ENCODE data around the gene PTX4.

The PTX4 gene

DNA sequence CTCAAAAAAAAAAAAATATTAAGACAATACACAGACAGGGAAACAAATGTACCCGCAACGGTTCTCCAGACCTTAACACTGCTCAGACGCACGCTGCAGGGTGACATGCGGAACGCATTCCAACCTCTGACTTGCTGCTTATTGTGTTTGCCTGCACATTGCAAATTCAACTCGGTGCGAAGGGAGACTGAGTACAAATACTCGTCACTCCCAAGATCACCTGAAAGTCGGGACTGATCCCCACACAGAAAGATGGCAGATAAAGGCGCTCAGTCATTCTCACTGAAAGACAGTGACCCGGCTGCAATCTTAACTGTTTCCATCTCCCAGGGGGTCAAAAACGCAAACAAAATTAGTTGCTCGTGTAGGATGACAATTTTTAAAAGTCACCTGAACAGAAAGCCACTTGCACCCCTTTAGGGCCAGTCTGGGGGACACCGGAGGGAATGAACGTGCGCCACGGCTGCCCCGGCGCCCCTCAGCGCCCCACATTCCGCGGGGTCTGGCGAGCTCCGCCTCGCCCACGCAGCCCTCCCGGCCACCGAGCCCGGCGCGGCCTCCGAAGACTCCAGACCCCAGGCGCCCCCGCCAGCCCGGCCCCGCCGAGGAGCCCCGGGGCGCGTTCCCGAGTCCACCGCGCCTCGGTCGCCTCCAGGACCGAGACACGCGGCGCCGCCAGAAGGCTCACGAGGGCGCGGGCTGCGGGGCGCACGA is 14.5 kb downstream of the PTX4 start:
- Histone ChIP-seq H3K4me3 (ENCODE audit: low read depth in 1 of 2, low read length in 2 of 2) (peak overlapping the region; percentile 94 to 97; a peak in 3 of 4 replicates), H3K27me3 (ENCODE audit: insufficient read depth, low read length, poor library complexity) (no peaks in the 10 kb centered on the region), H3K4me1 (ENCODE audit: insufficient read depth, low read length) (peaks cover 36% of the 10 kb centered on the region), H3K4me2 (ENCODE audit: insufficient read depth, low read length) (peak overlapping the region; percentile 81), H3K36me3 (ENCODE audit: insufficient read depth, low read length) (peaks cover 6% of the 10 kb centered on the region; the same call in 1 of the 2 replicates), H3K9ac (ENCODE audit: low read depth, low read length) (peak overlapping the region; percentile 100), H4K20me1 (ENCODE audit: insufficient read depth, low read length) (peaks cover 25% of the 10 kb centered on the region), H3K27ac (ENCODE audit: low read length) (peak overlapping the region; percentile 81), H3K9me3 (ENCODE audit: insufficient read depth, low read length, severe bottlenecking) (no peaks in the 10 kb centered on the region), H3K79me2 (ENCODE audit: insufficient read depth, low read length) (peaks cover 66% of the 10 kb centered on the region), H2AFZ (ENCODE audit: low read depth, low read length) (peak overlapping the region; percentile 84)
- DNase-seq, result no peak
- ATAC-seq (ENCODE audit: insufficient read depth, low read depth), result no peak; the same call in 2 of the 3 replicates
- TF ChIP-seq, protein P1, sequence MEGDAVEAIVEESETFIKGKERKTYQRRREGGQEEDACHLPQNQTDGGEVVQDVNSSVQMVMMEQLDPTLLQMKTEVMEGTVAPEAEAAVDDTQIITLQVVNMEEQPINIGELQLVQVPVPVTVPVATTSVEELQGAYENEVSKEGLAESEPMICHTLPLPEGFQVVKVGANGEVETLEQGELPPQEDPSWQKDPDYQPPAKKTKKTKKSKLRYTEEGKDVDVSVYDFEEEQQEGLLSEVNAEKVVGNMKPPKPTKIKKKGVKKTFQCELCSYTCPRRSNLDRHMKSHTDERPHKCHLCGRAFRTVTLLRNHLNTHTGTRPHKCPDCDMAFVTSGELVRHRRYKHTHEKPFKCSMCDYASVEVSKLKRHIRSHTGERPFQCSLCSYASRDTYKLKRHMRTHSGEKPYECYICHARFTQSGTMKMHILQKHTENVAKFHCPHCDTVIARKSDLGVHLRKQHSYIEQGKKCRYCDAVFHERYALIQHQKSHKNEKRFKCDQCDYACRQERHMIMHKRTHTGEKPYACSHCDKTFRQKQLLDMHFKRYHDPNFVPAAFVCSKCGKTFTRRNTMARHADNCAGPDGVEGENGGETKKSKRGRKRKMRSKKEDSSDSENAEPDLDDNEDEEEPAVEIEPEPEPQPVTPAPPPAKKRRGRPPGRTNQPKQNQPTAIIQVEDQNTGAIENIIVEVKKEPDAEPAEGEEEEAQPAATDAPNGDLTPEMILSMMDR (IDR thresholded peaks at IDR 0.05; ENCODE audit: borderline replicate concordance, extremely low read depth, low read length, poor library complexity, severe bottlenecking), result no peak
- no peak for TF ChIP-seq EZH2 (IDR thresholded peaks at IDR 0.05; ENCODE audit: borderline replicate concordance, low read depth, low read length, severe bottlenecking)

DNA sequence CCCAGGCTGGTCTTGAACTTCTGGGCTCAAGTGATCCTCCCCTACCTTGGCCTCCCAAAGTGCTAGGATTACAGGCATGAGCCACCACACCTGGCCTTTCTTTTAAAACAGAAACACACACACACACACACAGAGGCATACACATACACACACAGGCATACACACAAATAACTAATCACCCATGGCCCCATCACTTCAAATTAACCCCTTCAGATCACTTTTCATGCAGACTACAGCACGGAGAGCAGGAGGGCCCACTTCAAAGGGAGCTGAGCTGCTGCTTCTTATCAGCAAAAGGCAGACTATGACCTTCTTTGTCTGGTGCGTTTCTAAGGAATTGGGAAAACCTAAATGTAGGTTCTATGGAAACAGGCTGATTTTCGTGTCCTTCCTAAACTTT is 15.8 kb downstream of the PTX4 start:
- H3K27me3 ChIP-seq (ENCODE audit: insufficient read depth, low read length, poor library complexity), result no peaks in the 10 kb centered on the region
- H3K9me3 ChIP-seq (ENCODE audit: insufficient read depth, low read length, severe bottlenecking), result no peaks in the 10 kb centered on the region
- peaks cover 6% of the 10 kb centered on the region; the same call in 1 of the 2 replicates for H3K36me3 ChIP-seq (ENCODE audit: insufficient read depth, low read length)
- no peak overlapping the region for H3K9ac ChIP-seq (ENCODE audit: low read depth, low read length)
- H3K79me2 ChIP-seq (ENCODE audit: insufficient read depth, low read length), result peaks cover 77% of the 10 kb centered on the region
- H3K4me1 ChIP-seq (ENCODE audit: insufficient read depth, low read length), result peaks cover 36% of the 10 kb centered on the region
- ATAC-seq (ENCODE audit: insufficient read depth, low read depth) (no peak), DNase-seq (no peak)
- TF ChIP-seq, protein P1 (IDR thresholded peaks at IDR 0.05; ENCODE audit: borderline replicate concordance, extremely low read depth, low read length, poor library complexity, severe bottlenecking), result no peak
- no peak for TF ChIP-seq EZH2 (IDR thresholded peaks at IDR 0.05; ENCODE audit: borderline replicate concordance, low read depth, low read length, severe bottlenecking)
- H4K20me1 ChIP-seq (ENCODE audit: insufficient read depth, low read length), result peaks cover 30% of the 10 kb centered on the region
- no peak overlapping the region for H3K4me3 ChIP-seq (ENCODE audit: low read depth in 1 of 2, low read length in 2 of 2)
- H2AFZ ChIP-seq (ENCODE audit: low read depth, low read length), result no peak overlapping the region
- H3K4me2 ChIP-seq (ENCODE audit: insufficient read depth, low read length), result peak overlapping the region; percentile 81
- H3K27ac ChIP-seq (ENCODE audit: low read length), result no peak overlapping the region

DNA sequence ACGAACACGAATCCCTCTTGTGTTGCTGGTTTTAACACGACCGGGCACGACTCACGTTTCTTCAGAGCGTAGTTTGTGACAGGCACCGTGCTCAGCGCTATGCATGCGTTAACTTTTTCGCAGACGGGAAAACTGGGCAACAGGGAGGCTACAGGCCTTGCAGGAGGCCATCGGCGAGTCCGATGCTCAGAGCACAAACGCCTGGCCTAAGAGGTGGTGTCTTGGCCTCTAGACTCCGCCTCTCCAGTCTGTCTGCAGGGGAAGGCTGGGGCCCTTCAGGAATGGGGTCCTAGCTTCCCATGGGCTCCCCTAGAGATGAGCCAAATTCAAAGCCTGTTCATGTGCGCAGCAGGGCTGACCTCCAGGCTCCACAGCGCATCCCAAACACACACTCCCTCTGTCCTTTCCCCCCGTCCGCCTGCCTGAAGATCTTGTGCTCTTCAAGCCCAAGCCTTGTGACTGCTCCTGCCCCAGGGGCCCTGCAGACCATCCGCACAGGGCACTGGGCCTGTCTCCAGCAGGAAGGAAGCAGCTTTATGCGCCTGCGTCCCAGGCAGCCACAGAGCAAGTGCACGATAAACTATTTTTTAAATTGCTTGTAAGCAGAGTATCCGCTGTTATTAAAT is 17.1 kb downstream of the PTX4 start:
- Histone ChIP-seq H3K79me2 (ENCODE audit: insufficient read depth, low read length) (peaks cover 90% of the 10 kb centered on the region), H4K20me1 (ENCODE audit: insufficient read depth, low read length) (peaks cover 43% of the 10 kb centered on the region), H3K9ac (ENCODE audit: low read depth, low read length) (no peak overlapping the region), H3K27ac (ENCODE audit: low read length) (no peak overlapping the region), H3K4me1 (ENCODE audit: insufficient read depth, low read length) (peaks cover 36% of the 10 kb centered on the region), H3K4me3 (ENCODE audit: low read depth in 1 of 2, low read length in 2 of 2) (no peak overlapping the region), H3K36me3 (ENCODE audit: insufficient read depth, low read length) (peaks cover 6% of the 10 kb centered on the region; the same call in 1 of the 2 replicates), H2AFZ (ENCODE audit: low read depth, low read length) (no peak overlapping the region), H3K4me2 (ENCODE audit: insufficient read depth, low read length) (0 out of 2 replicates have a peak overlapping the region, but pooled peaks have one; percentile 1), H3K9me3 (ENCODE audit: insufficient read depth, low read length, severe bottlenecking) (no peaks in the 10 kb centered on the region), H3K27me3 (ENCODE audit: insufficient read depth, low read length, poor library complexity) (no peaks in the 10 kb centered on the region)
- no peak for DNase-seq
- ATAC-seq (ENCODE audit: insufficient read depth, low read depth), result no peak
- TF ChIP-seq, protein P1 (IDR thresholded peaks at IDR 0.05; ENCODE audit: borderline replicate concordance, extremely low read depth, low read length, poor library complexity, severe bottlenecking), result no peak
- no peak for TF ChIP-seq EZH2 (IDR thresholded peaks at IDR 0.05; ENCODE audit: borderline replicate concordance, low read depth, low read length, severe bottlenecking)

Data from DND-41 (cell line).